ENCODE data around the gene PLSCR5. TPM values are rescaled to one million over a fixed set of nuclear protein-coding genes. Genes with fewer than 3 reads are reported as not detected.

PLSCR5 gene
- total RNA-seq, 3 donors from 2014 or later = not detected

DNA sequence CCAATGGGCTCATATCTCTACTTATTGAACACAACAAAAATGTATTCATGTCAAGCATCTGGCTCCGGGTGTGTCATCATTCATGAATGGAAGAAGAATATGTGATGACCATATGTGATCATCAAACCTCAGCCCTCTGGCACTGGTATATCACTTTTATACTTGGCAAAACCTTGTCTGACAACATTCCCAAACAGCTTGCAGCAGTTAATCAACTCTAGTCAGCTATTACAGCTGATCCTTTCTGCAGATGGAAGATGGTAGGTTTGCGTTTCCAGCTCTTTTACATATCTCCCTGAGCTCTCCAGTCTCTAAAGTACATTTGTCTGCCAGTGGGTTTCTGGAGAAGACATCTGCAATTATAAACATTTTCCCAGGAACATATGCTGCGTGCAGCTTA is 6.6 kb downstream of the PLSCR5 start:
- DNase-seq = no peak
- intact Hi-C loops (cut with DNase I, micrococcal nuclease) = no loop called here
- no peak for TF ChIP-seq CTCF (IDR thresholded peaks at IDR 0.05)
- no peaks in the 10 kb centered on the region for H3K9me3 ChIP-seq
- H3K36me3 ChIP-seq (ENCODE audit: low read depth) = no peaks in the 10 kb centered on the region
- H3K4me3 ChIP-seq = no peak overlapping the region
- H3K4me1 ChIP-seq (ENCODE audit: low read depth) = no peaks in the 10 kb centered on the region
- no peak for ATAC-seq

GRCh38 chr3:146594843-146595482 is 10.2 kb downstream of the PLSCR5 start:
- intact Hi-C loops (cut with DNase I, micrococcal nuclease) = no loop called here
- Histone ChIP-seq H3K4me1 (ENCODE audit: low read depth) (no peaks in the 10 kb centered on the region), H3K9me3 (no peaks in the 10 kb centered on the region), H3K4me3 (no peak overlapping the region), H3K36me3 (ENCODE audit: low read depth) (no peaks in the 10 kb centered on the region)
- DNase-seq (peak in 1 of 3 donors; percentile 17), ATAC-seq (no peak)
- no peak for TF ChIP-seq CTCF (IDR thresholded peaks at IDR 0.05)

DNA sequence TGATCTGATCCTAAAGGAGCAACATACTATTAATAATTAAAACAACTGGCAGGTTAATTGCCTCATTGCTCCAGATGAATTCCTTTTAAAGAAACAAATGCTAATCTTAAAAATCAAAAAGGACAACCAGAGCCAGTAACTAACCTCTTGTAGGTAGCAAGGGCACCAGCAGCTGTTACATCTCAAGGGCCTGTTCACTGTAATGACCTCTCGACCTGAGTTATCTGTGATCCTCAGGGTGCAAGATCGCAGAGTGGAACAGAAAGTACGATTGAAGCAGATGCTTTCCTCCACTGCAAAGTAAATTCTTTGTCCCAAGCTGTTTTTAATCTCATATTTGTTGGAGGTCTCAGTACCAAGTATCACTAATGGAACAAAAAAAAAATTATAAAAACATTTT is 11.4 kb downstream of the PLSCR5 start:
- H3K4me1 ChIP-seq (ENCODE audit: low read depth) = no peaks in the 10 kb centered on the region
- ATAC-seq (no peak), DNase-seq (no peak)
- H3K36me3 ChIP-seq (ENCODE audit: low read depth) = no peaks in the 10 kb centered on the region
- H3K4me3 ChIP-seq = no peak overlapping the region
- intact Hi-C loops (cut with DNase I, micrococcal nuclease) = no loop called here
- no peak for TF ChIP-seq CTCF (IDR thresholded peaks at IDR 0.05)
- H3K9me3 ChIP-seq = no peaks in the 10 kb centered on the region

DNA sequence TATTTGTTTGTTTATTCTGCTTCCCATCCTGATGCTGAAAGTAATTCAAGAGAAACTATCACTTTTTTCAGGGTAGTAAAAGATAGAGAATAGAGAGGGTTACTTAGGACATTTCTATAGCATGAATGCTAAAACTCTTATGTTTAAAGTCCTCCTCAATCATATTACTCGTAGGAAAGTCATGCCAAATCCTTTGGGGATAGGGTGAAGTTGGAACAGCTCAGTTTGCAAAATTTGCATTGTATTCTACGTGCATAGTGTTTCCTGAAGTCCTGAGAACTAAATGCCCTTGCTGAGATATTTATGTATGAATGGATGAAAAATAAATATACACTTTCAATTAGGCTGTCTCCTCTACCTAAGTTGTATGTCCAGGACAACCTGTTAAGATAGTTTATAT is 14.6 kb downstream of the PLSCR5 start:
- Histone ChIP-seq H3K4me3 (no peak overlapping the region), H3K9me3 (no peaks in the 10 kb centered on the region), H3K4me1 (ENCODE audit: low read depth) (no peaks in the 10 kb centered on the region), H3K36me3 (ENCODE audit: low read depth) (no peaks in the 10 kb centered on the region)
- DNase-seq = no peak
- intact Hi-C loops (cut with DNase I, micrococcal nuclease) = no loop called here
- no peak for ATAC-seq
- no peak for TF ChIP-seq CTCF (IDR thresholded peaks at IDR 0.05)

DNA sequence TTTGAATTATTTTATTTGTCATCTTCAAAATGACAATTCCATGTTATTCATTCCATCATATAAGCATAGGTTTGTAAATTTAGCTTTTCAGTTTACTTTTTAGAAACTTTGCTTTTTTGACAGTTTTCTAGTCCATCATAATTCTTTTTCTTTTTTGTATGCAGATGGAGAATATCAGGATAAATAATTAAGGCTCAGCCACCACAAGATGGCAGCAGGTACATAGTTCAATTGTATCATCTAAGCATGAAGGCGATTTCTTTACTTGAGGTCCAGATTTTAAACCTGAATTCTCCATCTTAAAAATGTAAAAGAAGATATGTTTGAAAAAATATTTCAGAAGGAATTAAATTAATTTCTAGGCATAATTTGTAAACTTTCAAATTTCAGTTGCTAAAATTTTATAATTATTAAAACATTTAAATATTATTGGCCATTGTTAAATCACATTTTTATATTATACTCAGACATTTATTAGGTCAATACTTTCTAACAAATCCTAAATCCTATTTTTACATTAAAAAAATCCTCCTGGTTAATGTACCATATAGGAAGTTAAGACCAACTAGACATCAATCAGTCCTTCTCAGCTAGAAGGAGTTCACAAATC is 15.1 kb downstream of the PLSCR5 start:
- Histone ChIP-seq H3K4me1 (ENCODE audit: low read depth) (no peaks in the 10 kb centered on the region), H3K36me3 (ENCODE audit: low read depth) (no peaks in the 10 kb centered on the region), H3K4me3 (no peak overlapping the region), H3K9me3 (no peaks in the 10 kb centered on the region)
- DNase-seq = peak in 1 of 3 donors; percentile 73
- ATAC-seq = no peak
- intact Hi-C loops (cut with DNase I, micrococcal nuclease) = no loop called here
- peak; percentile 25 for TF ChIP-seq CTCF (IDR thresholded peaks at IDR 0.05)

Data from mucosa of descending colon (tissue), 3 donors.